HG02870 (cell line): ENCODE results near the gene GAP43.
"Not testable (repeated sequence)": the region's sequence is repeated elsewhere in the genome, so short reads cannot be mapped to it uniquely, and the experiment has no call there.

Experiments used
- ATAC-seq: cut with Tn5 transposase; IDR thresholded peaks from one replicate; pipeline ENCODE4 v1.9.1; 2021; ENCODE audit warnings: mild to moderate bottlenecking, moderate library complexity; ENCODE audit not compliant: unreplicated experiment

The GAP43 gene

GRCh38 chr3:115692887-115693524 lies 69.7 kb downstream of the GAP43 start:
- ATAC-seq: peak; percentile 93

- ATAC-seq: no peak
These were observed 70.6 kb downstream of the GAP43 start for GRCh38 chr3:115693868-115694267.

GRCh38 chr3:115695090-115695489 lies 71.8 kb downstream of the GAP43 start:
- ATAC-seq: no peak

DNA sequence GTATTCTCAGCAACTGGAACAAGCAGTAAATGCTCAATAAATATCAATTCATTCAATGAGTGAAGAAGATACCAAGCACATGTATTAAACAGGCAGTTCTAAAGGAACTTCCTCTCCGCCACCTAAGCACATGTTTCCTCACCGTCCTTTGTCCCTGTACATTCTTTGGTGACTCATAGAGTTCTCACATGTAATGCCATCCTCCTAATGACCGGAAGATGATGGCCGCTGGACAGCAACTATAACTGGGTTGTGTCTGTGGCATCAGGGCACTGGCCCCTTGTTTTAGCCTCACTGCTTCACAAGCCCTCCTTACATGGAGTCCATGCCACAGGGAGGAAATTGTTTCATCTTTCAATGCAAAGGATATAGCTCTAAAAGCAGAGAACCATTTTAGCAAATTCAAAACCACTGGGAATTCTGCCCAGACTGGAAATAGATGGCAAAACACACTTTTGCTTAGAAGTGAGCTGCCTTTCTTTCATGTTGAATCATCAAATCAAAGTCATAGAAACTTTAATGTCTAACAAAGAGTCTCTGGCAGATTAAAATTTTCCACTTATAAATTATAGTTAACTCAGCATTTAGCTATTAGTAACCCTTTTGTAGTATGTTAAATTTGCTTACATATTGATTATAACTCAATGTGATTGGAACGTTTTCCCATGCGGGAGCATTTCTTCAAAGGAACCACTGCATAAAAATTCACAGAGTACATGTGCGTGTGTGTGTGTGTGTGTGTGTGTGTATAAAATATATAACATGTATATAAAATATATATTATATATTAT lies 74.1 kb downstream of the GAP43 start:
- no peak for ATAC-seq

GRCh38 chr3:115698851-115699591 lies 75.7 kb downstream of the GAP43 start:
- ATAC-seq: no peak

DNA sequence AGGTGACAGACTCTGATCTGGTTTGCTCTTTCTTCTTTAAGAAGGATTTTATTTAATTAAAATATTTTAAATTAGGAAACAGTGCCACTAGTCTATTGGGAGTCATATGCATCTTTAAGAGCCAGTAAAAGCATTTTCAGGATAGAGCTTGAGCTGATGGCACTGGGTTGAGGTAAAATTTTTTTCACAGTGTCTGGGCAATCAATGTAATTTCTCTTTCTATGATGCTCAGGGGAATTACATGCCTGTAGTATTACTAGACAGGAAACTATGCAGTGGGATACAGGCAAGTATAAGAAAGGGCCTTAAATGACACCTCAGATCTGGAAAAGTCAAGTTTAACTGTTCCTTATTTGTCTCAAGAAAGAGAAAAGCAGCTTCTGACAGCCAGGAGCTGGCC lies 76.4 kb downstream of the GAP43 start:
- ATAC-seq: no peak

GRCh38 chr3:115702598-115702997 lies 79.3 kb downstream of the GAP43 start:
- ATAC-seq: no peak

DNA sequence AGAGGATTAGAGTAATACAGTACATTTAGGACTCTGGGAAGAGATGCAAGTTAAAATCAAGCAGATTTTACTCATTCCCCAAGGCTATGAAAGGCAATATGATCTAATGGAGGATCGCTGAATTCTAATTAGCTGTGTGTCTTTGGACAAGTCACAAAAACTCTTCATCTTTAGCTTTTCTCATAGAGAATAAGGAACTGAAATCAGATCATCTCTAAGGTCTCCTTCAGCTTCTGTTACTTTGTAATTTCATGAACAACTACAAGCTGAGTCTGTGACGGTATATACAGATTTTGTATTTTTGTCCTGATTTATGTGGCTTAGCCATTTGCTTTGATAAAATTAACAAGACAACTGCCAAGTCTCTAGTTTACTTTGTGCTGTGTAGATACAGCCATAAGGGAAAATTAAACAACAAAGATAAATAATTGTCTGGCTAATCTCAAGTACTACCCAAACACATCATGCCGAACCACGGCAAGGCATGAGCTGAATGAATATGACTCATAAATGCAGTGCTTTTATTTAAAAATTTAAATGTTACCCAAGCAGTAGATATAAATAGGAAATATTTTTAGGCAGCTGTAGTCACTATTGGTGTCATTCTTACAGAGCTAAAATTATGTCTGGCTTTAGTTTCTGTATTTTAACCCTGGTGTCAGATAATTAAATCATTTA lies 81.5 kb downstream of the GAP43 start:
- ATAC-seq: peak; percentile 83

GRCh38 chr3:115706311-115706829 lies 83.1 kb downstream of the GAP43 start:
- no peak for ATAC-seq

GRCh38 chr3:115708540-115708939 lies 85.2 kb downstream of the GAP43 start:
- no peak for ATAC-seq

- ATAC-seq: no peak
These were observed 85.8 kb downstream of the GAP43 start for GRCh38 chr3:115709093-115709492.

GRCh38 chr3:115709931-115710330 lies 86.6 kb downstream of the GAP43 start:
- ATAC-seq: no peak

- no peak for ATAC-seq
These were observed 87.5 kb downstream of the GAP43 start for GRCh38 chr3:115710799-115711198.

DNA sequence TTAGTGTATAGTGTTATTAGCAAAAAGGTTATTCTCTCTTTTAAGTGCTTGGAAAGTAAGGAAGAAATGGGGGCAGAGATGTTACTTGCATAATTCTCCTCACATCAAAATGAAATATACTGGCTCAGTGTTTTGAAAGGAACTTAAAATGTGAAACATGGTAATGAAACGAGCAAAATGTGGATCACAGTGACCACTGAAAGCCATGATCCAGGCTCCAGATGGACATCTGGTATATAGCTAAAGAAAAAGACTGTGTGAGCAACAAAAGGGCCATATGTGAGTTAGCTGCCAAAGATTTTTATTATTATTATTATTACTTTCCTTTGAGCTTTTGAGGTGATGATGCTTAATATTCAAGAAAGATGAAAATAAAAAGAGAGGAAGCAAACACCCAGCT lies 89.6 kb downstream of the GAP43 start:
- no peak for ATAC-seq

GRCh38 chr3:115713284-115713683 lies 90.0 kb downstream of the GAP43 start:
- no peak for ATAC-seq

DNA sequence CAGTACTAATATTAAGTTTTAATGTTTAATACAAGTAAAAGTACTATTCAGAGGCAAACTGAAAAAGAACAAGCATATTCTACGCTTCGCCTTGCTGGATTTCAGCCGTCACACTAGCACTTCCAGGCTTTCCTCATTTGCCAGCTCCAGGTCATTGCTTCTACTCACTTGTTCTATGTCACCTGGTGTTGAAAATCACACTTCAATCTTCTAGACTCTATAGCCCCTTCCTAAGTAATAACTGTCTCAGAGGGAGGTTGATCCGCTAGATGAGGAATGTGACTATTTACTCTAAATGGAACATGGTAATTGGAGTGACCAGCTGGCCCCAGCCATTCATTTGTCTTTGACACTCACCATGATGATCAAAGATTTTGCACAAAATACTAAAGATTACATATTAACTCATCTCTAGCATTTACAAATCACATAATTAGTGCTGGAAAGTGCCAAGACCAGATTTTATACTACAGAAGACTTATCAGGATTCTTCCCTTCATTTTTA lies 92.0 kb downstream of the GAP43 start:
- no peak for ATAC-seq

- ATAC-seq: no peak
These were observed 97.7 kb downstream of the GAP43 start for GRCh38 chr3:115720983-115721382.

- no peak for ATAC-seq
These were observed 102.5 kb downstream of the GAP43 start for GRCh38 chr3:115725800-115726199.

DNA sequence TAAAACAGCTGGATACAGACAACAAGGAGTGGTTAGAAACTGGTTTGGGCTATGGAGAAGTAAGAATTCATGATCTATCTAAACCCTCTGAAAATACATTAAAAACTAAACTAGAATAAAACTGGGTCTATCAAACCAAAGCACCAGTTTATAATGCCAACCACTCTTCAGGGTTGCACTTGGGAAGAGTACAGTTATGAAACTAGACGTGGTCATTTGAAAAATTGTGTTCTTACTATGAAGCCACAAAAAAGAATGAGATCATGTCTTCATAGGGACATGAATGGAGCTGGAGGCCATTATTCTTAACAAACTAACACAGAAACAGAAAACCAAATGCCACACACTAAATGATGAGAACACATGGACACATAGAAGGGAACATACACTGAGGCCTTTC lies 103.8 kb downstream of the GAP43 start:
- no peak for ATAC-seq

GRCh38 chr3:115728013-115728412 lies 104.7 kb downstream of the GAP43 start:
- ATAC-seq: no peak

GRCh38 chr3:115736341-115736740 lies 113.0 kb downstream of the GAP43 start:
- not testable (repeated sequence) for ATAC-seq
